ENCODE measurements around the gene OR51I1. TPM values are rescaled to one million over a fixed set of nuclear protein-coding genes. Genes with fewer than 3 reads are reported as not detected.

OR51I1 gene
- total RNA-seq, 1 donor: under 0.01 TPM

DNA sequence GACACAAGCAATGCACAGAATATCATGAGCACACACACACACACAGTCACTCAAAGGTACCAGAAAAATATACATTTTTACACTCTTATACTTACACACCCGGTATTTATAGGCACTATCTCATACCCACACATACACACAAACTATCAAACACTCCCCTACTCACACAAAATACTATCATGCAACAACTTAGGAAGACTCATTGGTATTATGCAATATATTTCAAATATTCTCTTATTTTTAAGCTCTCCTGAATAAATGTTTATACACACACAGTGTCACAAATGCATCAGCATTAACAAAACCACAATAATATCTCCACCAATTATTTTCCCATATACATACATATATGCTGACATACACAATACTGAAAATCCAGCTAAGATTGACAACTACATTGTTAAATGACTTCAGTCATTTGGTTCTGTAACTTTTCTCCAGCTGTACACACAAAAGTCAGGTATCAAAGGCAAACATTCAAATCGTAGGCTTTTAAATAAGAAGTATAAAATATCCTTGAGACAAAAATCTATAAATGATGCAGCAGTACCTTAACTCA, 2.6 kb upstream of the OR51I1 start:
- no peak for DNase-seq (ENCODE audit: low read depth)
- H3K4me3 ChIP-seq (ENCODE audit: low read depth, low read length): no peak overlapping the region
- no peak for TF ChIP-seq CTCF (IDR thresholded peaks at IDR 0.05; ENCODE audit: insufficient read depth, low read depth, low read length)

DNA sequence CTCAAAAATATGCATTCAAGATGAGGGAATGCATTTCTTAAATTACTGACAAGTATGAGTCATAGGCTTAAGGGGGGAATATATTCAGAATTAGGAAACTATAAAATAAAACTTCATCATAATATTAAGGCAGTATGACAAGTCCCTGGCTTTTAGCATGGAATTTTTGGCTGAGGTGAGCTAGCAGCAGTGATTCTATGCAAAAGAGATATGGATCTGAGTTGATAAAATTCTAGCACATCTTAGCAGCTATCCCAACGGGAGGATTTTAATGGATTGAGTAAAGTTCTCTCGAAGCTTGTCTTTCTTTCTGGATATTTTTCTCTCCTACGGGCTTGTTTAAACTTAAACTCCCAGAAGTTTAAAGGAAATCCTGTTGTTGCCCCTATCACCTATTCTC, 18.2 kb downstream of the OR51I1 start:
- no peak for TF ChIP-seq CTCF (IDR thresholded peaks at IDR 0.05; ENCODE audit: insufficient read depth, low read depth, low read length)
- H3K4me3 ChIP-seq (ENCODE audit: low read depth, low read length): no peak overlapping the region
- no peak for DNase-seq (ENCODE audit: low read depth)

- H3K4me3 ChIP-seq (ENCODE audit: low read depth, low read length): no peak within 1 kb of the TSS
- TF ChIP-seq CTCF (IDR thresholded peaks at IDR 0.05; ENCODE audit: insufficient read depth, low read depth, low read length): no peak
- DNase-seq (ENCODE audit: low read depth): no peak
These were observed 19.5 kb downstream of the OR51I1 start, which contains the start of gene OR51Q1 for GRCh38 chr11:5421811-5422210. Gene OR51Q1 (plus strand): TSS chr11:5422111. CDS start chr11:5422201, 90 bp downstream.

- no peak for DNase-seq (ENCODE audit: low read depth)
- H3K4me3 ChIP-seq (ENCODE audit: low read depth, low read length): no peak overlapping the region
- no peak for TF ChIP-seq CTCF (IDR thresholded peaks at IDR 0.05; ENCODE audit: insufficient read depth, low read depth, low read length)
These were observed 20.3 kb downstream of the OR51I1 start for GRCh38 chr11:5420993-5421392.

- no peak for DNase-seq (ENCODE audit: low read depth)
- no peak overlapping the region for H3K4me3 ChIP-seq (ENCODE audit: low read depth, low read length)
- TF ChIP-seq CTCF (IDR thresholded peaks at IDR 0.05; ENCODE audit: insufficient read depth, low read depth, low read length): no peak
These were observed 36.1 kb downstream of the OR51I1 start for GRCh38 chr11:5405173-5405572.

- no peak for TF ChIP-seq CTCF (IDR thresholded peaks at IDR 0.05; ENCODE audit: insufficient read depth, low read depth, low read length)
- no peak for DNase-seq (ENCODE audit: low read depth)
- no peak overlapping the region for H3K4me3 ChIP-seq (ENCODE audit: low read depth, low read length)
These were observed 42.4 kb downstream of the OR51I1 start for GRCh38 chr11:5398936-5399335.

DNA sequence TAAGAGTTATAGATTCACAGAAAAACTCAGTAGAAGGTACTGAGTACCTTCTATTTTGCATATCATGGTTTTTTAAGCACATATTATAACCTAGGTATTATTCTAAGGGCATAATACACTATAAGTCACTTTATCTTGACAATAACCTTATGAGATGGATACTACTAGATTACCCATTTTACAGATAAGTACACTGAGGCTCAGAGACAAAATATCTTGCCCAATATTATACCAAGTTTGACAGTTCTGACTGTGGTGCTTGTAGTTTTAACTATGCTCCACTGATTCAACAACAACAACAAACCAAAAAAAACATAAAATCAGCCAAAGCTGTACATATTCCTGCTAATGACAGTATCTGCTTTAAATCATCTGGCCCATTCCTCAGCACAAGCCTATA, 47.2 kb downstream of the OR51I1 start:
- TF ChIP-seq CTCF (IDR thresholded peaks at IDR 0.05; ENCODE audit: insufficient read depth, low read depth, low read length): no peak
- no peak overlapping the region for H3K4me3 ChIP-seq (ENCODE audit: low read depth, low read length)
- no peak for DNase-seq (ENCODE audit: low read depth)
